GM12873 (cell line): ENCODE measurements around the gene TPST2.

Source experiments
- CTCF ChIP-seq: IDR thresholded peaks from 2 replicates; pipeline ENCODE4 v1.5.1; 2012; ENCODE audit warnings: low read depth, mild to moderate bottlenecking, moderate library complexity, low read length, control low read depth; ENCODE audit not compliant: insufficient read depth; ENCODE audit errors: missing control alignments

The TPST2 gene

GRCh38 chr22:26597026-26597425 is 7.1 kb upstream of the TPST2 start:
- no peak for TF ChIP-seq CTCF

GRCh38 chr22:26593763-26594162 is 3.8 kb upstream of the TPST2 start:
- TF ChIP-seq CTCF = no peak

GRCh38 chr22:26592421-26592891 is 2.5 kb upstream of the TPST2 start:
- TF ChIP-seq CTCF = no peak

- no peak for TF ChIP-seq CTCF
Measured at GRCh38 chr22:26589367-26589844, 526 bp downstream of the TPST2 start.

- no peak for TF ChIP-seq CTCF
Measured at GRCh38 chr22:26588729-26589366, 1.1 kb downstream of the TPST2 start.

GRCh38 chr22:26587991-26588613 is 1.8 kb downstream of the TPST2 start:
- no peak for TF ChIP-seq CTCF

- TF ChIP-seq CTCF = no peak
Measured at GRCh38 chr22:26586556-26587325, 3.2 kb downstream of the TPST2 start.
